ENCODE measurements around the gene IP6K1.
A peak's percentile ranks its signal among the peaks of the same experiment; 100 is the strongest.
"Not testable (repeated sequence)": the region's sequence is repeated elsewhere in the genome, so short reads cannot be mapped to it uniquely, and the experiment has no call there.

IP6K1 gene

DNA sequence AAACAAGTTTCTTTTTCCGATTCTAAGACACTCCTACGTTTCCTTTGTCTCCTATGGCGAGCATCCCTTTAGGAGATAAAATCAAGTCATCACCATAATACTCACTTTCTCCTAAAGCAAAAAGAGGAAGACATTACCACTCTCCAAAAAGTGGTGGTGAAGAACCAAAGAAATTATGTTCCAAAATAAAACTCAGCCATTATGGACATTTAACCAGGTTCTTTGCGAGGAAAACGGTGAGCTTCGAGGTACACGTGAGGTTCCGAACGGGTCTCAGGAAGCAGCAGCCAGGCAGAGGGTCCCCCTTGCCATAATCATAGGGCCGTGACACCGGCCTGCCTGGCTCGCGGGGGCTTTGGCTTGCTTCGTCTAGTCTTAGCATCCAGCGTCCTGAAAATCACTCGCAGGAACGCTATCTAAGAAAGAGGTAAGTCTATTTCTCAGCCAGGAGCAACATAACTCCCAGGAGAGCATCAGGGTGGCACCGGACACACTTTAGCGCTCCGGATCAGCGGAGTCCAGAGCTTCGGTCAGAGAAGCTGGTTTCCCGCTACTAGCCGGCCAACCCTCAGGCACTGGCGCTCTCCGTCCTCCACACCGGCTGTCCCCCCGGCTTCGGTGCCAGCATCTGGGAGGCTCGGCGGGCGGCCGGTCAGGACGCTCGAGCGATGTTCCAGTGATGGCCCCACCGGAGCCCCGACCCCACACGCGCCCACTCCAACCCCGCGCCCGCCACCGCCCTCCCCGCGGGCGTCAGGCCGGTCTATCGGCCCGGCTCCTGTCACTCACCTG, 581 bp downstream of the IP6K1 start:
- FAIRE-seq (no peak), DNase-seq (ENCODE audit: insufficient read length, low spot score) (no peak)
- no peak for TF ChIP-seq CTCF (IDR thresholded peaks at IDR 0.05; ENCODE audit: insufficient read depth, missing control alignments)

GRCh38 chr3:49782277-49782676, 4.1 kb downstream of the IP6K1 start:
- not testable (repeated sequence) for FAIRE-seq; DNase-seq (ENCODE audit: insufficient read length, low spot score)

DNA sequence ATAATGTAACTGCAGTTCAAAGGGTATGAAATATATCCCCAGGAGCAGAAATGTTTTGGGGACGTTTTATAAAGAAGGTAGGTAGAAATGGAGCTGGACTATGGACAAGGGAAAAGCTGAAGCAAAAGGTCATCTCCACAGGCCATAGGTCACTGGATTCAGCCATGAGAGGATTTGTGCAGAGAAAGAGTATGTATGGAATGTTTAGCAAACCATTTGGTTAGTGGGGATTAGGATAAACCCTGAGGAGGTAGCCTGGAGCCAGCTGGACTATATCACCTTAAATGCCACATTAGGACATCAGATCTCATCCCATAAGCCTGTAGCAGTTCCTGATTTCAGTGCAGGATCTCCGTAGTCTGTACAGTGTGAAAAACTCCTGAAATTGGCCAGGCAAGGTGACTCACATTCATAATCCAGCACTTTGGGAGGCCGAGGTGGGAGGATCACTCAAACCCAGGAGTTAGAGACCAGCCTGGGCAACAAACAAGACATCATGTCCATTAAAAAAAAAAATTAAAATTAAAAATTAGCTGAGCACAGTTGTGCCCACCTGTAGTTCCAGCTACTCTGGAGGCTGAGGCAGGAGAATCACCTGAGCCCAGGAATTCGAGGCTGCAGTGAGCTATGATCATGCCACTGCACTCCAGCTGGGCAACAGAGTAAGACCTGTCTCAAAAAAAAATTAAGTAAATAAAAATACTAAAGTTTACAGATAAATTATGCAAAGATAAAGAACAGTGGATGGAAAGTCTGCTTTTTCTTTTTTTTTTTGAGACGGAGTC, 4.7 kb downstream of the IP6K1 start:
- TF ChIP-seq CTCF (IDR thresholded peaks at IDR 0.05; ENCODE audit: insufficient read depth, missing control alignments) = no peak
- FAIRE-seq = peak; percentile 86
- DNase-seq (ENCODE audit: insufficient read length, low spot score) = peak; percentile 40

DNA sequence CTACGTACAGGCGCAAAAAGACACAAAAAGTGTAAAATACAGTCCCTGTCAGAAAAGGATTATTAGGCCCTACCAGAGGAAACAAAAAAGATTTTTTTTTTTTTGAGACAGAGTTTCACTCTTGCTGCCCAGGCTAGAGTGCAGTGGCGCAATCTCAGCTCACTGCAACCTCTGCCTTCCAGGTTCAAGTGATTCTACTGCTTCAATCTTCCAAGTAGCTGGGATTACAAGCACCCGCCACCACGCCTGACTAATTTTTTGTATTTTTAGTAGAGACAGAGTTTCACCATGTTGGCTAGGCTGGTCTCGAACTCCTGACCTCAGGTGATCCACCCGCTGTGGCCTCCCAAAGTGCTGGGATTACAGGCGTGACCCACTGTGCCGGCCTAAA, 5.4 kb downstream of the IP6K1 start:
- FAIRE-seq; DNase-seq (ENCODE audit: insufficient read length, low spot score): not testable (repeated sequence)

DNA sequence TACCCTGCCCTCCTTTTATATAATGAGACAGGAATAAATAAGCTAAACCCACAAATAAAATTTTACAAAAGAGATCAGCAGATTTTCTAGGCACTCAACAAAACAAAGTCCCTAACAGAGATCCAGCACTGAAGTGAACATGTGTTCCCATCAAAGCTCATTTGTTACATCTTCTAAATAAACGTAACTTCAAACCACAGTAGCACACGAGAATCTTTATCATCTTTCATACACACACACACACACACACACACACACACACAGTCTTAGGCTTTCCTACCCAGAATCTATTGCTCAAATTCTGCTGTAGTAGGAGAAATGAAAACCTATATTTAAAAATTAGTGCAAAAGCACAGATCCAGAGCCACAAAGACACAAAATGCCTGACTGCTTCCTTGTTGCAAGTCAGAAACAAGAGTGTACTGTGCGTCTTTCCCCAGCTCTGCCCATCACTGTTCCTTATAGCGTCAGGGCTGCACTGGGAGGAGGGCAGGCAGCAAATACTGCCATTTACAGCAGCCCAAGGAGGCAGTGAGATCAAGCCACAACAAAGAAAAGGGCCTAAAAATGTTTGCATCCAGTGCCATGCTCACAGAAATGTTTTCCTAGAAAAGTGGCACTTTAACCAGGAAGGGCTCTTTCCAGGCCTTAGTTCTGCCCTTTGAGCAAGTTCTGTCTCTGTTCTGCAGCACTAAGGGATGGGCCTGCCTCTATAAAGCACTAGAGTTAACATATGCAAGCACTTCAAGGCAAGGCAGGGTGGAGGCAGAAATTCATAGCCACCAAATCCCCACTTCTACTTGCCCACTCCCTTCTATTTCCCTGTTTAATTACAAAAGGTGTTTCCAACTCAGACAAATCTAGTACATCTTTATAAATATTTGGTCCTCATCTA, 6.0 kb downstream of the IP6K1 start:
- TF ChIP-seq CTCF (IDR thresholded peaks at IDR 0.05; ENCODE audit: insufficient read depth, missing control alignments) = no peak
- no peak for DNase-seq (ENCODE audit: insufficient read length, low spot score)
- FAIRE-seq = no peak

DNA sequence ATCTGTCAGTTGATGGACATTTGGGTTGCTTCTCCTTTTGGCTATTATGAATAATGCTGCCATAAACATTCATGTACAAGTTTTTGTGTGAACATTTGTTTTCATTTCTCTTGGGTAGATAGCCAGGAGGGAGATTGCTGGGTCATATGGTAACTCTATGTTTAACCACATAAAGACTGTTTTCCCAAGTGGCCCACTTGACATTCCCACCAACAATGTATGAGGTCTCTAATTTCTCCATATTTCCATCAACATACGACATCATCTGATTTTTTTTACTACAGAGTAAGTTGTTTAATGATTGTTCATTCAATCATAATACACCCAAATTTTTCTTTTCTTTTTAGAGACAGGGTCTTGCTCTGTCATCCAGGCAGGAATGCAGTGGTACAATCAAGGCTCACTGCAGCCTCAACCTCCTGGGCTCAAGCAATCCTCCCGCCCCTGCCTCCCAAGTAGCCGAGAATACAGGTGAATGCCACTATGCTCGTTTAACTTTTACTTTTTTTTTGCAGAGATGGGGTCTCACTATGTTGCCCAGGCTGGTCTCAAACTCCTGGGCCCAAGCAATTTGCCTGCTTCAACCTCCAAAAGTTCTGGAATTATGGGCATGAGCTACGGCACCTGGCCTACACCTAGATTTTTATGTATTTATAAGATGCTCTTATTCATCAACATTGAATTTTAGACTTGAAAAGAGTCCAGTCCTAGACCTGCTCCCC, 6.8 kb downstream of the IP6K1 start:
- TF ChIP-seq CTCF (IDR thresholded peaks at IDR 0.05; ENCODE audit: insufficient read depth, missing control alignments) = no peak
- FAIRE-seq = no peak
- no peak for DNase-seq (ENCODE audit: insufficient read length, low spot score)

- not testable (repeated sequence) for FAIRE-seq; DNase-seq (ENCODE audit: insufficient read length, low spot score)
These were observed 10.2 kb downstream of the IP6K1 start for GRCh38 chr3:49776101-49776500.

DNA sequence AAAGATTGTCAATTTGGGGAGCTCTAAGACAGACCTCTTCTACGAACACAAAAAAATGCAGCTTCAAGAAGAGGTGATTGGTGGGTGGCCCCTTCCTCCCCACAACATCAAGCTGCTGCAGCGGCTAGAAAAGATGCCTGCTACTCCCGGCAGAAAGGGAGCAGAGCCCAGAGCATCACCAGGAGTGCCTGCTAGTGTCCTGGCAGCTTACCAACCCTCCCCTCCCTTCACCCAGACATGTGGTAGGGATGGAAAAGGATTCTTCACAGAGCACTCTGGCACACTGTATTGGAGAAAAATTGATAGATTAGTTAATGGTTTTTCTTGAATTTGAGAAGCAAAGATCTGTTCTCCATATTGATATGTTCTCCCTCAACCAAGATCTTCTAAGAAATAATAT, 10.8 kb downstream of the IP6K1 start:
- FAIRE-seq (no peak), DNase-seq (ENCODE audit: insufficient read length, low spot score) (no peak)
- no peak for TF ChIP-seq CTCF (IDR thresholded peaks at IDR 0.05; ENCODE audit: insufficient read depth, missing control alignments)

All from D721Med (cell line).